ENCODE results near the gene HOXC9. TPM values are rescaled to one million over a fixed set of nuclear protein-coding genes. Genes with fewer than 3 reads are reported as not detected.

Gene HOXC9
- polyA plus RNA-seq, 1 of the 3 experiments (the other 2 are of a cell fraction) = 1.9 TPM

DNA sequence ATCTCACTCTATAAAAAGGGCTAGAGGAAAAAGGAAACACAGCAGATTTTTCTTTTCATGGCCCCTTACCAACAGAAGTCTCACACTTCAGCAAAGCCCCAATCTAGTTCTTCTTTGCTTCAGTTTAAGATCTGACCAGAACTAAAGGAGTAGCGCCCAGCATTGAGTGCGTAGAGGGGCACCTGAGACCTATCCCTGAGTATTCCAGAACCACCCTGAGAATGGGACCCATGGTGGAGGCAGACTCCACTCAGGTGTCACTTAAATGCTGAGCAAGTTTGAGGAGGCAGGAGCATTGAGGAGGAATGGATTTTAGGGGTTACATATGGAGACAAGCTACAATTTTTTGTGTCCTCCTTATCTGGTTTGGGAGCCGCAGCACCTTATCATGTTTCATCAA, 28.8 kb upstream of the HOXC9 start:
- H3K4me2 ChIP-seq = no peak overlapping the region

More for the DNA sequence above, 28.8 kb upstream of the HOXC9 start:
- no peaks in the 10 kb centered on the region for H3K36me3 ChIP-seq (replicated peaks in 1 of 2; ENCODE audit: control insufficient read depth in 1 of 2, insufficient read depth in 2 of 2, low read length in 1 of 2)
- peaks cover 0 to 2% of the 10 kb centered on the region in 2 experiments; a peak in 1 of 4 replicates for H3K4me1 ChIP-seq (ENCODE audit: control insufficient read depth in 1 of 2, insufficient read depth in 2 of 2, low read depth in 1 of 2, low read length in 1 of 2)
- H3K27me3 ChIP-seq (ENCODE audit: insufficient read depth) = peaks cover 100% of the 10 kb centered on the region
- H3K4me3 ChIP-seq (ENCODE audit: low read depth in 2 of 2, low read length in 1 of 2) = no peak overlapping the region
- no peak overlapping the region for H3K9ac ChIP-seq
- H3K27ac ChIP-seq (ENCODE audit: low read depth in 2 of 2, low read length in 1 of 2) = no peak overlapping the region
- TF ChIP-seq TCF12 (IDR thresholded peaks at IDR 0.05) (no peak), POLR2AphosphoS5 (IDR thresholded peaks at IDR 0.05; ENCODE audit: low read depth, low read length) (no peak), CHD2 (IDR thresholded peaks at IDR 0.05; ENCODE audit: low read length, partially characterized antibody) (no peak), ELF1 (IDR thresholded peaks at IDR 0.05) (no peak), YY1 (IDR thresholded peaks at IDR 0.05; ENCODE audit: low read depth) (no peak), FOXM1 (IDR thresholded peaks at IDR 0.05; ENCODE audit: low read depth) (no peak), GATA2 (CRISPR knock-in tag; IDR thresholded peaks at IDR 0.05) (no peak), TAF1 (IDR thresholded peaks at IDR 0.05; ENCODE audit: borderline replicate concordance, low read depth, low read length) (no peak), MEF2A (IDR thresholded peaks at IDR 0.05; ENCODE audit: borderline replicate concordance, low read depth) (no peak)
- TF ChIP-seq, protein P1, sequence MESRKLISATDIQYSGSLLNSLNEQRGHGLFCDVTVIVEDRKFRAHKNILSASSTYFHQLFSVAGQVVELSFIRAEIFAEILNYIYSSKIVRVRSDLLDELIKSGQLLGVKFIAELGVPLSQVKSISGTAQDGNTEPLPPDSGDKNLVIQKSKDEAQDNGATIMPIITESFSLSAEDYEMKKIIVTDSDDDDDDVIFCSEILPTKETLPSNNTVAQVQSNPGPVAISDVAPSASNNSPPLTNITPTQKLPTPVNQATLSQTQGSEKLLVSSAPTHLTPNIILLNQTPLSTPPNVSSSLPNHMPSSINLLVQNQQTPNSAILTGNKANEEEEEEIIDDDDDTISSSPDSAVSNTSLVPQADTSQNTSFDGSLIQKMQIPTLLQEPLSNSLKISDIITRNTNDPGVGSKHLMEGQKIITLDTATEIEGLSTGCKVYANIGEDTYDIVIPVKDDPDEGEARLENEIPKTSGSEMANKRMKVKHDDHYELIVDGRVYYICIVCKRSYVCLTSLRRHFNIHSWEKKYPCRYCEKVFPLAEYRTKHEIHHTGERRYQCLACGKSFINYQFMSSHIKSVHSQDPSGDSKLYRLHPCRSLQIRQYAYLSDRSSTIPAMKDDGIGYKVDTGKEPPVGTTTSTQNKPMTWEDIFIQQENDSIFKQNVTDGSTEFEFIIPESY (IDR thresholded peaks at IDR 0.05; ENCODE audit: borderline replicate concordance, low read depth) = no peak
- TF ChIP-seq, protein P2, sequence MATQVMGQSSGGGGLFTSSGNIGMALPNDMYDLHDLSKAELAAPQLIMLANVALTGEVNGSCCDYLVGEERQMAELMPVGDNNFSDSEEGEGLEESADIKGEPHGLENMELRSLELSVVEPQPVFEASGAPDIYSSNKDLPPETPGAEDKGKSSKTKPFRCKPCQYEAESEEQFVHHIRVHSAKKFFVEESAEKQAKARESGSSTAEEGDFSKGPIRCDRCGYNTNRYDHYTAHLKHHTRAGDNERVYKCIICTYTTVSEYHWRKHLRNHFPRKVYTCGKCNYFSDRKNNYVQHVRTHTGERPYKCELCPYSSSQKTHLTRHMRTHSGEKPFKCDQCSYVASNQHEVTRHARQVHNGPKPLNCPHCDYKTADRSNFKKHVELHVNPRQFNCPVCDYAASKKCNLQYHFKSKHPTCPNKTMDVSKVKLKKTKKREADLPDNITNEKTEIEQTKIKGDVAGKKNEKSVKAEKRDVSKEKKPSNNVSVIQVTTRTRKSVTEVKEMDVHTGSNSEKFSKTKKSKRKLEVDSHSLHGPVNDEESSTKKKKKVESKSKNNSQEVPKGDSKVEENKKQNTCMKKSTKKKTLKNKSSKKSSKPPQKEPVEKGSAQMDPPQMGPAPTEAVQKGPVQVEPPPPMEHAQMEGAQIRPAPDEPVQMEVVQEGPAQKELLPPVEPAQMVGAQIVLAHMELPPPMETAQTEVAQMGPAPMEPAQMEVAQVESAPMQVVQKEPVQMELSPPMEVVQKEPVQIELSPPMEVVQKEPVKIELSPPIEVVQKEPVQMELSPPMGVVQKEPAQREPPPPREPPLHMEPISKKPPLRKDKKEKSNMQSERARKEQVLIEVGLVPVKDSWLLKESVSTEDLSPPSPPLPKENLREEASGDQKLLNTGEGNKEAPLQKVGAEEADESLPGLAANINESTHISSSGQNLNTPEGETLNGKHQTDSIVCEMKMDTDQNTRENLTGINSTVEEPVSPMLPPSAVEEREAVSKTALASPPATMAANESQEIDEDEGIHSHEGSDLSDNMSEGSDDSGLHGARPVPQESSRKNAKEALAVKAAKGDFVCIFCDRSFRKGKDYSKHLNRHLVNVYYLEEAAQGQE (IDR thresholded peaks at IDR 0.05; ENCODE audit: low read depth, low read length) = no peak
- TF ChIP-seq, protein P3, sequence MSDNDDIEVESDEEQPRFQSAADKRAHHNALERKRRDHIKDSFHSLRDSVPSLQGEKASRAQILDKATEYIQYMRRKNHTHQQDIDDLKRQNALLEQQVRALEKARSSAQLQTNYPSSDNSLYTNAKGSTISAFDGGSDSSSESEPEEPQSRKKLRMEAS (IDR thresholded peaks at IDR 0.05; ENCODE audit: low read depth) = no peak
- H3K79me2 ChIP-seq (ENCODE audit: insufficient read depth) = no peaks in the 10 kb centered on the region
- POLR2A ChIA-PET = no interaction called here
- H3K9me3 ChIP-seq = no peaks in the 10 kb centered on the region
- no peaks in the 10 kb centered on the region for H3K9me2 ChIP-seq
- WGBS (ENCODE audit: low lambda C conversion rate) = 45% methylated on average over 3 of the region's 3 CpGs
- H4K20me1 ChIP-seq (ENCODE audit: insufficient read depth) = 0 out of 2 replicates have a peak, but pooled peaks cover 2% of the 10 kb centered on the region
- DNase-seq = no peak
- H2AFZ ChIP-seq (ENCODE audit: low read depth) = no peak overlapping the region
- H3F3A ChIP-seq (replicated peaks; ENCODE audit: insufficient read depth) = peaks cover 3% of the 10 kb centered on the region
- CTCF ChIA-PET = interaction anchor here (1.8 to 12.7 kb wide), 2 partner anchors 17 to 35 kb away, joined by 6 to 134 read pairs; partner anchors contain the start of gene HOXC10

Data from SK-N-SH (cell line).